Measurements from ENCODE around the gene ZNF521.

The ZNF521 gene

GRCh38 chr18:25335676-25336075, 16.3 kb downstream of the ZNF521 start:
- DNase-seq = no peak

- no peak for DNase-seq
These were observed 16.9 kb downstream of the ZNF521 start for GRCh38 chr18:25335062-25335461.

- no peak for DNase-seq
These were observed 17.4 kb downstream of the ZNF521 start for GRCh38 chr18:25334588-25334987.

GRCh38 chr18:25332002-25332401, 20.0 kb downstream of the ZNF521 start:
- DNase-seq = no peak

- DNase-seq = no peak
These were observed 22.2 kb downstream of the ZNF521 start for GRCh38 chr18:25329783-25330182.

- DNase-seq = no peak
These were observed 24.4 kb downstream of the ZNF521 start for GRCh38 chr18:25327584-25327983.

GRCh38 chr18:25326361-25326952, 25.5 kb downstream of the ZNF521 start:
- DNase-seq = peak; percentile 18

- DNase-seq = no peak
These were observed 29.2 kb downstream of the ZNF521 start for GRCh38 chr18:25322806-25323205.

- no peak for DNase-seq
These were observed 35.5 kb downstream of the ZNF521 start for GRCh38 chr18:25316381-25317018.

- peak; percentile 17 for DNase-seq
These were observed 37.2 kb downstream of the ZNF521 start for GRCh38 chr18:25314838-25315190.

GRCh38 chr18:25314151-25314837, 37.7 kb downstream of the ZNF521 start:
- no peak for DNase-seq

- no peak for DNase-seq
These were observed 38.7 kb downstream of the ZNF521 start for GRCh38 chr18:25313268-25313667.

- DNase-seq = peak; percentile 81
These were observed 41.9 kb downstream of the ZNF521 start for GRCh38 chr18:25310045-25310444.

- no peak for DNase-seq
These were observed 43.6 kb downstream of the ZNF521 start for GRCh38 chr18:25308381-25308780.

- no peak for DNase-seq
These were observed 44.8 kb downstream of the ZNF521 start for GRCh38 chr18:25307192-25307591.

GRCh38 chr18:25306671-25307070, 45.3 kb downstream of the ZNF521 start:
- DNase-seq = no peak

- peak; percentile 44 for DNase-seq
These were observed 46.4 kb downstream of the ZNF521 start for GRCh38 chr18:25305584-25305983.

GRCh38 chr18:25300492-25300891, 51.5 kb downstream of the ZNF521 start:
- no peak for DNase-seq

GRCh38 chr18:25299426-25300300, 52.3 kb downstream of the ZNF521 start:
- DNase-seq = peak; percentile 75

- DNase-seq = peak; percentile 82
These were observed 53.1 kb downstream of the ZNF521 start for GRCh38 chr18:25298853-25299274.

- no peak for DNase-seq
These were observed 56.3 kb downstream of the ZNF521 start for GRCh38 chr18:25295624-25296138.

GRCh38 chr18:25291150-25291549, 60.8 kb downstream of the ZNF521 start:
- DNase-seq = no peak

All from fibroblast of skin of abdomen (primary cell).